ENCODE results near the gene C1R.

C1R gene

DNA sequence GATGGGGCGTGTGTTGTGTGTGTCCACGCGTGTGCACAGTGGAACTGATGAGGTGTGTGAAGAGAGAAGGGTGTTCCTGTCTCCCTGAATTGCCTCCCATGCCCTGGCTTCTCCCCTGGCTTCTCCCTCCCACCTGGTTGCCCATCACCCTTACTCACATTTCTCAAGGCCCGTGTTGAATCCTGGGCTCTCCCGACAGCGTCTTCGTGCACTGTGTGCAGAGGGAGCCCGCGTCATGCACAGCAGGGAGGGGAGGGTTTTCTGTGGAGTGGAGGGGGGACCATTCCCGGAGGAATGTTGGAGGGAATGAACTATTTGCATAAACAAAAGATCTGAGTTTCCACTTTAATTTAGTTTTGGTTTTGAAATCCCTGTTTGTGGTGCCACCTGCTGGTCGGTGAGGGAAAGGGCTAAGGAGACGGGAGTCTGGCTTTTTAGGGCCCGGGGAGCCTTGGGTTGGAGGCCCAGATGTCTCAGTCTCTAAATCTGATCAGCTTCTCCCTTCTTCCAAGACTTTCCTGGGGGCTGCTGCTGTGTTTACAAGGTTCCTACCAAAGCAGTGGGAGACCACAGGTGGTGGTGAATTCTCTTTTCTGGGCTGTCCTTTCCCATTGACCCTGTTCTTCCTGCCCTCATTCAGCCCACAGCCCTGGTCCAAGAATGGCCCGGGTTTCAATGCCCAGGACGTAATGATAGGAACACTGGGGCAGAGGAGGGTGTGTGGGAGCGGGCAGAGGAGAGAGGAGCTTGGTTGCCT lies at the start of gene C1R:
C1R (minus strand) TSS at position 217 of the 757 bp plus-strand sequence; CDS start at position 160, 57 bp downstream.
- peak; percentile 92 for DNase-seq (ENCODE audit: low spot score)

- no peak for DNase-seq (ENCODE audit: low spot score)
Observed at GRCh38 chr12:7141351-7142005, 49.2 kb upstream of the C1R start.

DNA sequence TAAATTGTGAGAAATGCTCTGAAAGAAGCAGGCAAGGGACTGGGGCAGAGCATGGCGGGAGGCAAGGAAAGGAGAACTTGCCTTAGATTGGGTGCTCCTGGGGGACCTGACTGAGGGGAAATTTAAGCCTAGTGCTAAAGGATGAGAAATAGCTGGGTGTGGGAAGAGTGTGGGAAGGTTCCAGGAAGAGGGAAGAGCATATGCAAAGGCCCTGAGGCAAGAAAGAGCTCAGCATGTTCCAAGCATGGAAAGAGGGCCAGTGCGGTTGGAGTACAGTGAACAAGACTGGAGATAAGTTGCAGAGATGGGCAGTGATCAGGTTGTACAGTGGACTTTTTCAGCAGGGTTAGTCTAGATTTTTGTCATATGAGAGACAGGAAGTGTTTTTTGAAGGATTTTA lies 47.0 kb upstream of the C1R start:
- no peak for DNase-seq (ENCODE audit: low spot score)

DNA sequence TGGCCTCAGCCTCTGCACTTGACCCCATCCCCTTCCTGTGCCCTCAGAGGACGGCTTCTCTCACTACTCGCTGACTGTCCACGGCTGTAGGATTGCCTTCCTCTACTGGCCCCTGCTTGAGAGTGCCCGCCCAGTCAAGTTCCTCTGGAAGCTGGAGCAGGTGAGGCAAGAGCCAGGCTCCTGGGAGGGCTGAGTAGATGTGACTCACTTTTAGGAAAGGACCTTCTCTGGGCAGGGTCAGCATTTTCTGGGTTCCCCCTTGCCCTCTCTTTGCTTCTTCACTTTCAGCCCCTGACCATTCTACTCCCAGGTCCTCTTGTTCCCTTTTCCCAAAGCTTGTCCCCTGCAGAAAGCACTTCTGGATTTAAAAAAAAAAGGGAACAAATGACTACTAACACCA lies 45.7 kb upstream of the C1R start:
- no peak for DNase-seq (ENCODE audit: low spot score)

DNA sequence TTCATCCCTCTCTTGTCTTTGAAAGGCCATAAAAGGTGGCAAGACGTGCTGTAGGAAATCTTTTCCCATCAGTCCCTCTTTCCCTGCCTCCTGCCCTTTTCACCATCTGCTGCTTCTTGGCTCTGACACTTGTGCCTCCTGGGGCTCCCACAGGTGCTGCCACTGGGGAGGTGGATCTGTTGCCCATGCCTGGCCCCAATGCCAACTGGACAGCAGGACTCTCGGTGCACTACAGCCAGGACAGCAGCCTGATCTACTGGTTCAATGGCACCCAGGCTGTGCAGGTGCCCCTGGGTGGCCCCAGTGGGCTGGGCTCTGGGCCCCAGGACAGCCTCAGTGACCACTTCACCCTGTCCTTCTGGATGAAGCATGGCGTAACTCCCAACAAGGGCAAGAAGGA lies 44.4 kb upstream of the C1R start:
- no peak for DNase-seq (ENCODE audit: low spot score)

- DNase-seq (ENCODE audit: low spot score): no peak
Observed at GRCh38 chr12:7136071-7136470, 43.8 kb upstream of the C1R start.

DNA sequence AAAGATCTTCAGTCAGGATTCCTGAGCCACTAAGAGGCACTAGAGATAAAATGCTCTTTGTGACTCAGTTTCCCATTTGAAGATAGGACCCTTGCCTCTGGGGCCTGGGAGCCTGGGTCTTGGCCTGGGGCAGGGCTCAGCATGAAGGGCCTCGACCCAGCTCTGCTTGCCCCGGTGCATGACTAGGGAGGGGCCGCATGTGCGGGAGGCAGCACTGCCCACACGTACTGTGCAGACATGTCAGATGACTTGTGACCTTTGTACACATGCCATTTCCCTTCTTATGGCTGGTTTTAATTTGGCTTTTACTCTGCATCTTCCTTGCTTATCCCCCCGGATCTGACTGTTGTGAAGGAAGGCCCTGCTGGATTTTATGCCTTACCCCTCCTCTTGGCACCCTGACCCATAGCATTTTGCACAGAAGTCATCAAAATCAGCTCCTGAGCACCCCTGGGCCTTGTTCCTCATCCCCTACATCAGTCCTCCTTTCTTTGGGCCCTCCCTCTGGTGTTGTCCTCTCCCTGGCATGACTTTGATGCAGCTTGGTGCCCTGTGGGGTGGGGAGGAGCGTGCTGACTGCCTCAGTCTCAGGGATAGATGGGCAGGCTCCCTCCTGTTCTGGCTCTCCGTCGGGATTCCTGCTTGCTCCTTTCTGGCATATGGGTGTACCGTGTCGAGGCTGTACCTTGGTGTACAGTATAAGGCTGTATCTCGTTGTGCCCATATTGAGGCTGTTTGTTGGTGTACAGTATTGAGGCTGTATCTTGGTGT lies 42.3 kb upstream of the C1R start:
- DNase-seq (ENCODE audit: low spot score): no peak

- DNase-seq (ENCODE audit: low spot score): no peak
Observed at GRCh38 chr12:7131502-7131866, 39.2 kb upstream of the C1R start.

DNA sequence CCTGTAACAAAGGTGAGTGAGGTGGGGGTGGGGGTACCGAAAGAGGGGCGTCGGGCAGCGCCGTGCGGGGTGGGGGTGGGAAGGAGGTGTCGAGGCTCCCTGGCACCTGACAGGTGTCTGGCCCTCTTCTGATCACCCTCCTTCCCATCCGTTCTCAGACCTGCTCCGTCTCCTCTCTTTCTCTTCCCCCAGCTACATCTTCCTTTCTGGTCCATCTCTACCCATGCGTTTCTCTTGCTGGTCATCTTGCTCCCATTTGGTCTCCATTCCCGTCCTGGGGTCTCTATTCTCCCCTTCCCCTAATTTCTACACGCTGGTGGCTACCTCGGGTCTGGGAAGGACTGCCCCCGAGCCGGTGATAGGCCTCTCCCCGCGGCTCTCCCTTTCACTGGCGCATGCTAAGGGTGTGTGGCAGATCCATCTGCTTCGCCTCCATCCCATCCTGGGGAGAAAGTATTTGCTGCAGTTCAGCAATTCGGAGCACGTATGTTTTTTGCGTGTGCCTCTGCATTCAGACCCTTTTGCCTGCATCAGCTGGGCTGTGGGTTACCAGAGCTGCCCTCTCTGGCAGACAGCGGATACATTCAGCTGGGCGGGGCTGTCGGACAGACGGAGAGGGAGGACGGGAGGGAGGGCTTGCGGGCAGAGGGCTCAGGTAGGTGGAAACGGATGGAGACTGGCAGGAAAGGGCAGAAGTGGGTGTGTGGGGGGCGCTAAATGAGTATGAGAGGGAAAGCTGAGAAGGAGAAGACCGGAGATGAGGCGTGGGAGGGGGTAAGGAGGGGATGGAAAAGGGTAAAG lies 38.7 kb upstream of the C1R start:
- peak; percentile 57 for DNase-seq (ENCODE audit: low spot score)

GRCh38 chr12:7129872-7130691 lies 37.8 kb upstream of the C1R start, which contains the start of gene CLSTN3:
TSS of gene CLSTN3 (plus strand) at chr12:7130371. CDS start at chr12:7130649, 278 bp downstream.
- peak; percentile 100 for DNase-seq (ENCODE audit: low spot score)

GRCh38 chr12:7129287-7129871 lies 37.1 kb upstream of the C1R start:
- DNase-seq (ENCODE audit: low spot score): no peak

DNA sequence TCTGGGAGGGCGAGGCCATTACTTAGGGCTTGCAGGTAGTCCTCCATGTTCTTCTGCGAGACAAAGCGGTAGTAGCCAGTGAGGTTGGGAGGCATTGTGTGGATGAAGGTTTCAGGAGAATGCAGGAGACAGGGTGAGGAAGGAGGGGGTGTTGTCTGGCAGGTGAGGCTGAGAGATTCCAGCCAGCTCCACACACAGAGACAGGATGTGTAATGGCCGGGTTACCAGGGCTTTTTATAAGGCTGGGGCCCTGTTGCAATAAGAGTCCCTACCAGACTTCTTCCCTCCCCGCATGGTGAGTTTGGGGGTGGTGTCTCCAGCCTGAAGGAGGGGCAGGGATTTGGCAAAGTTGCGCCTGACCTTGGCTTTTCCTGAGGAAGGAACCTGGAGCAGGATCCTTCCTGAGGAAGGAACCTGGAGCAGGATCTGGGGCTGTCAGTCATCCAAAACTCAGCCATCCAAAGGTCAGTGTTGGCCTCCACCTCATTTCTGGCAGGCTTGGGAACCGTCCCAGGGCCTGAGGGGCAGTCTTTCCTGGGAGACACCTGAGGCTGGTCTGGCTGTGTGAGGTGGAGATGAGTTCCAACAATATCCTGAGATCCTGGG lies 36.5 kb upstream of the C1R start, which contains the start of gene RBP5:
RBP5 (minus strand) TSS at position 209 of the 606 bp plus-strand sequence; CDS start at position 95, 114 bp downstream.
- DNase-seq (ENCODE audit: low spot score): no peak

- no peak for DNase-seq (ENCODE audit: low spot score)
Observed at GRCh38 chr12:7127916-7128626, 35.8 kb upstream of the C1R start.

GRCh38 chr12:7125632-7126227 lies 33.5 kb upstream of the C1R start:
- no peak for DNase-seq (ENCODE audit: low spot score)

DNA sequence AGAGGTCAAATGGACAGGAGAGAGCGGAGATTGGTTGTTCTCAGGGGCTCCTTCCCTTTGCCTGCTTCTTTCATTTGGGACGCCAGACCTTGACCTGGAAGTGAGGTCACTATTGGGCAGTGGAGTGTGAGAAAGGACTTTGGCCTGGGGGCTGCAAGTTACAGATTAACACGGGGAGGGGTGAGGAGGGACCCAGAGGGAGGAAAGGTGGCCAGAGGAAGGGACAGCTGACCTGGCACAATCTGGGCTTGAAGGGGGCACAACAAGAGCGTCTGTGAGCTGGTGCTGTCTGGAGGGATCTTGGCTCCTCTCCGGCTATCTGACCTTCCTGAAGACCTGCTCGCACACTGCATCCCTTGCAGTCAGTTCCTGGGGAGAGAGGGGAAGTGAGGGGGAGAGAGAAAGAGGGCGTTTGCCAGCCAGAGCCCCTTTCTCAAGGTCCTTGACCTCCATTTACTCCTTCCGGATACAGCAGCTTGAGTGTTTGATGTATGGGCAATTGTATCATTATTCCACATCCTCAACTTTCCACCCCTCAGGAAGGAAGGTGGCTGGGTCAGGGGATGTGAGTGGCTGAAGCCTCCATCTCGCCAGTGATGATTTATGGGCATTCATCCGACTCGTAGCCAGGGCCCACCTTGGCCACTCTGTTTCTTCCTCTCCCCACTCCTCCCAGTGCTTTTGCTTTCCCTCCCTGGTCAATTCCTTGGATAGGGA lies 31.7 kb upstream of the C1R start:
- DNase-seq (ENCODE audit: low spot score): no peak

GRCh38 chr12:7122811-7123769 lies 30.8 kb upstream of the C1R start:
- DNase-seq (ENCODE audit: low spot score): no peak

DNA sequence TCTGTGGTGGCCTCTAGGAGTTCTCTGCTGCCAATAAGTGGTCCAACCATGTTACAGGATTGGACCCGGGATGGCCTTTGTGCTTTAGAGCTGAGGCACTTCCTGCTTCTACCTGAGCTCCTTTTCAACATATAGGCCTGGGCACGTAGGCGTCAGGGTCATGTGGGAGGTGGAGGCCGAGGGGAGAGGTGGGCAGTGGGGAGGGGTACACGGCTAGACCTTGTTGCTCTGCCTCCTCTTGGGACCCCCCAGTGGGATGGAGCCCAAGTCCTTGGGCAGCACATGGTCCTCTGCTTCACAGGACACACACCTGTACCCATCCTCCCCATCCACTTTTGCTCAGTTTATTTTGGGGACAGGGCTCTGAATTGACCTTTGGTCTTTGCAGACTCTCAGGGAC lies 29.1 kb upstream of the C1R start:
- DNase-seq (ENCODE audit: low spot score): no peak
